VCaP (cell line): ENCODE results near the gene AK9.

Source experiments
- H3K27ac ChIP-seq: fragments of 450-650 bp; 2 replicates; pipeline ENCODE4 v1.5.1; 2017
- TF ChIP-seq, protein P1 (sequence below): fragments of 450-650 bp; conservative IDR thresholded peaks from 2 replicates; pipeline ENCODE4 v1.5.1; 2017; ENCODE audit warnings: mild to moderate bottlenecking, moderate library complexity

The AK9 gene

DNA sequence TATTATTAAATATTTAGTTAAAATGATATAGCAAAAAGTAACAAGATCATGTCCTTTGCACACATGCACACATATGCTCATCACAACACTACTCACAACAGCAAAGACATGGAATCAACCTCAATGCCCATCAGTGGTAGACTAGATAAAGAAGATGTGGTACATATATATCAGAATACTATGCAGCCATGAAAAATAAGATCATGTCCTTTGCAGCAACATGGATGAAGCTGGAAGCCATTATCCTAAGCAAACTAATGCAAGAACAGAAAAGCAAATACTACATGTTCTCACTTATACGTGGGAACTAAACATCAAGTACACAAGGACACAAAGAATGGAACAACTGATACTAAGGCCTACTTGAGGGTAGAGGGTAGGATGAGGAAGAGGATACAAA is 14.3 kb downstream of the AK9 start:
- TF ChIP-seq, protein P1, sequence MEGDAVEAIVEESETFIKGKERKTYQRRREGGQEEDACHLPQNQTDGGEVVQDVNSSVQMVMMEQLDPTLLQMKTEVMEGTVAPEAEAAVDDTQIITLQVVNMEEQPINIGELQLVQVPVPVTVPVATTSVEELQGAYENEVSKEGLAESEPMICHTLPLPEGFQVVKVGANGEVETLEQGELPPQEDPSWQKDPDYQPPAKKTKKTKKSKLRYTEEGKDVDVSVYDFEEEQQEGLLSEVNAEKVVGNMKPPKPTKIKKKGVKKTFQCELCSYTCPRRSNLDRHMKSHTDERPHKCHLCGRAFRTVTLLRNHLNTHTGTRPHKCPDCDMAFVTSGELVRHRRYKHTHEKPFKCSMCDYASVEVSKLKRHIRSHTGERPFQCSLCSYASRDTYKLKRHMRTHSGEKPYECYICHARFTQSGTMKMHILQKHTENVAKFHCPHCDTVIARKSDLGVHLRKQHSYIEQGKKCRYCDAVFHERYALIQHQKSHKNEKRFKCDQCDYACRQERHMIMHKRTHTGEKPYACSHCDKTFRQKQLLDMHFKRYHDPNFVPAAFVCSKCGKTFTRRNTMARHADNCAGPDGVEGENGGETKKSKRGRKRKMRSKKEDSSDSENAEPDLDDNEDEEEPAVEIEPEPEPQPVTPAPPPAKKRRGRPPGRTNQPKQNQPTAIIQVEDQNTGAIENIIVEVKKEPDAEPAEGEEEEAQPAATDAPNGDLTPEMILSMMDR = no peak

DNA sequence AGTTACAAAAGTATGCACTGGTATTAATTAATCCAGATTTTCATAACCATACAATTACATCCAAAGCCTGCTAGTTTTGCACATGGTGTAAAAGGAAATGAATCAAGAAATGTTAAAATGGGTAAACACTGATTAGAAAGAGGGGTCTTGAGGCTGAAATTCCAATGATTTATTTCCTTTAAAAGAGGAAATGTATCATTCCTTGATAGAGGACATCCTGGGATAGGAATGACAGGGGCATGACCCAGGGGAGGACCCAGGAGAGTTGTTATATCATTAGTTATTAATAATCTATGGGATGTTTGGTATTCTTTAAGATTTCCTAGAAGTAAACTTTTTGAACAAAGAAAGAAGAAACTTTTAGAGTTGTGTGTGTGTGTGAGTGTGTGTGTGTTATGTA is 18.2 kb downstream of the AK9 start:
- no peak overlapping the region for H3K27ac ChIP-seq
- TF ChIP-seq, protein P1 = no peak

More for the DNA sequence above, 14.3 kb downstream of the AK9 start:
- no peak overlapping the region for H3K27ac ChIP-seq

DNA sequence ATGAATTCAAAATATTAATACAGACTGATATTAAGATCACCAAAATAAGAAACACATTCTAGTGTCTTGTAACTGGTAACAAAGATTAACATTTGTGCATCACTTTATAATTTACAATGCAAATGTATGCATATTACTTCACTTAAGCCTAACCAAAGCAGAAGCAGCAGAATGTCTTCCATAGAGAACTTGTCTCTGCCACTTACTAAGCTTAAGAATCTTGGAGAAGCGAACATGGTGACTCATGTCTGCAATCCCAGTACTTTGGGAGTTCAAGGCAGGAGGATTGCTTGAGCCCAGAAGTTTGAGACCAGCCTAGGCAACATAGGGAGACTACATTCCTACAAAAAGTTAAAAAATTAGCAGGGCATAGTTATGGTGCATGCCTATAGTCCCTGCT is 18.8 kb downstream of the AK9 start:
- TF ChIP-seq, protein P1 = no peak
- H3K27ac ChIP-seq = no peak overlapping the region

DNA sequence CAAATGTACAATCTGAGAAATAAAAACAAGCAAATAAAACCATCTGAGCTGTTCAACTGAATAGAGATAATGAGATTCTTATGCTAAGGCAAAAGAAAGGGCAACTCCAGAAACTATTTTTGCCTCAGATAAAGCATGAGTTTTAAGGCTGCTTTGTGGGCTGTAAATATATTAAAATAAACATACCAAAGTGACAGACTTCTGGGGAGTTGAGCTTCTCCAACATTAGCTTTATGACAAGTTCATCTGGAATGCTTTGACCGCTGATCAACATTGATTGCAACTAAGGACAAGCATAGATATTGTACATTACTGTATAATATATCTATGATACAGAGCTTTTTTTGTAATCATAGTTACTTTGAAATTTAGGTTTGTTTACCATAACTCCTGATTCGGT is 19.3 kb downstream of the AK9 start:
- H3K27ac ChIP-seq = no peak overlapping the region
- TF ChIP-seq, protein P1 = no peak

DNA sequence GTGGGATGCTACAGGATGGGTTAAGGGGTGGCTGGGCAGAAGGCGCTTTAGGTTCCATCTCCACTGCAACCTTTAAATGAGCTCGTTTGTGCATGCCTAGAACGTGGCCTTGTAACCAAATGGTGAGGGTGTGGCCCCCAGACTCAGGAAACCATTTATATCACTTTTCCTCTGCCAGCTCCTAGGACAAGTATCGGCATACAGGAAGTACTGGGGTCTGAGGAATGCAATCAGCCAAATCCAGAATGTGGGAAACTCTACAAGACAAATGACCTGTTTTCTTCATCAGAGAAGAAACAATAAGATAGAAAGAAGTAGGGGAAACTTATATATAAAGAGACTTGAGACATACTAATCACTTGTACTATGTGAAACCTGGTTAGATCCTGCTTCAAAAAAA is 21.2 kb downstream of the AK9 start:
- H3K27ac ChIP-seq = no peak overlapping the region
- TF ChIP-seq, protein P1 = no peak

GRCh38 chr6:109662192-109662591 is 28.8 kb downstream of the AK9 start:
- no peak overlapping the region for H3K27ac ChIP-seq
- TF ChIP-seq, protein P1 = no peak

GRCh38 chr6:109660526-109661320 is 30.3 kb downstream of the AK9 start:
- TF ChIP-seq, protein P1 = no peak
- H3K27ac ChIP-seq = no peak overlapping the region
